Liver (tissue), 9 donors: ENCODE measurements around the gene EIF2AK2. TPM values are rescaled to one million over a fixed set of nuclear protein-coding genes. Genes with fewer than 3 reads are reported as not detected.

Experiments
- DNase-seq: peaks from one replicate; pipeline ENCODE4 v3.0.0-alpha.2; 2017; ENCODE audit warnings: low spot score
- H3K27ac ChIP-seq, 2 donors: one replicate each; pipeline ENCODE4 v1.7.0; 2013; ENCODE audit warnings: inconsistent platforms in 2 of 2, low read length in 2 of 2, control low read depth in 1 of 2, low read depth in 1 of 2, mild to moderate bottlenecking in 1 of 2
- H3K27me3 ChIP-seq, 4 donors: one replicate each; pipeline versions ENCODE4 v1.6.1 to v1.7.0; 2013; ENCODE audit warnings: low read length in 3 of 4, inconsistent platforms in 1 of 4, mild to moderate bottlenecking in 1 of 4, moderate library complexity in 1 of 4; ENCODE audit not compliant: control insufficient read depth in 4 of 4, insufficient read depth in 4 of 4
- H3K36me3 ChIP-seq, 4 donors: one replicate each; pipeline versions ENCODE4 v1.6.1 to v1.7.0; 2013; ENCODE audit warnings: low read length in 3 of 4, mild to moderate bottlenecking in 3 of 4, low read depth in 1 of 4, moderate library complexity in 1 of 4; ENCODE audit not compliant: control insufficient read depth in 4 of 4, insufficient read depth in 3 of 4
- H3K4me1 ChIP-seq, 4 donors: one replicate each; pipeline versions ENCODE4 v1.6.1 to v1.7.0; 2013; ENCODE audit warnings: low read length in 3 of 4, mild to moderate bottlenecking in 3 of 4, moderate library complexity in 1 of 4; ENCODE audit not compliant: control insufficient read depth in 4 of 4, insufficient read depth in 4 of 4
- H3K4me3 ChIP-seq, 3 donors: one replicate each; pipeline versions ENCODE4 v1.6.1 to v1.7.0; 2013; ENCODE audit warnings: low read length in 3 of 3, control low read depth in 1 of 3, low read depth in 1 of 3, mild to moderate bottlenecking in 1 of 3
- H3K9ac ChIP-seq, 2 donors: one replicate each; pipeline ENCODE4 v1.7.0; 2013; ENCODE audit warnings: low read length in 2 of 2, mild to moderate bottlenecking in 2 of 2, moderate library complexity in 2 of 2, control low read depth in 1 of 2, low read depth in 1 of 2
- H3K9me3 ChIP-seq, 4 donors: one replicate each; pipeline versions ENCODE4 v1.6.1 to v1.7.0; 2013; ENCODE audit warnings: low read length in 3 of 4; ENCODE audit not compliant: control insufficient read depth in 4 of 4
- EGR1 ChIP-seq, 2 donors: IDR thresholded peaks; 2 replicates each; pipeline ENCODE4 v1.6.1; 2016 to 2018; ENCODE audit warnings: antibody characterized with exemption in 2 of 2, low read depth in 2 of 2
- FOXA1 ChIP-seq: IDR thresholded peaks from 2 replicates; pipeline ENCODE4 v1.6.1; 2016; ENCODE audit warnings: antibody characterized with exemption
- FOXA2 ChIP-seq: IDR thresholded peaks from 2 replicates; pipeline ENCODE4 v1.6.1; 2016; ENCODE audit warnings: antibody characterized with exemption
- GABPA ChIP-seq, 2 donors: IDR thresholded peaks in 1 of 2; conservative IDR thresholded peaks in 1 of 2; 2 replicates each; pipeline ENCODE4 v1.6.1; 2016; ENCODE audit warnings: antibody characterized with exemption in 2 of 2, mild to moderate bottlenecking in 1 of 2, moderate library complexity in 1 of 2
- HNF4A ChIP-seq, 2 donors: conservative IDR thresholded peaks; 2 replicates each; pipeline ENCODE4 v1.6.1; 2016; ENCODE audit warnings: antibody characterized with exemption in 2 of 2, mild to moderate bottlenecking in 2 of 2
- HNF4G ChIP-seq: IDR thresholded peaks from 2 replicates; pipeline ENCODE4 v1.6.1; 2016; ENCODE audit warnings: antibody characterized with exemption
- JUND ChIP-seq, 2 donors: IDR thresholded peaks; 2 replicates each; pipeline ENCODE4 v1.6.1; 2016; ENCODE audit warnings: antibody characterized with exemption in 2 of 2
- NR2F2 ChIP-seq: IDR thresholded peaks from 2 replicates; pipeline ENCODE4 v1.6.1; 2016; ENCODE audit warnings: antibody characterized with exemption
- RAD21 ChIP-seq, 2 donors: IDR thresholded peaks; 2 replicates each; pipeline ENCODE4 v1.6.1; 2016; ENCODE audit warnings: antibody characterized with exemption in 2 of 2, mild to moderate bottlenecking in 2 of 2
- RXRA ChIP-seq, 2 donors: IDR thresholded peaks; 2 replicates each; pipeline ENCODE4 v1.6.1; 2017 to 2018; ENCODE audit warnings: antibody characterized with exemption in 2 of 2, mild to moderate bottlenecking in 1 of 2
- SP1 ChIP-seq: IDR thresholded peaks from 2 replicates; pipeline ENCODE4 v1.6.1; 2018; ENCODE audit warnings: antibody characterized with exemption, mild to moderate bottlenecking
- TAF1 ChIP-seq: conservative IDR thresholded peaks from 2 replicates; pipeline ENCODE4 v1.6.1; 2016; ENCODE audit warnings: antibody characterized with exemption, mild to moderate bottlenecking
- YY1 ChIP-seq: IDR thresholded peaks from 2 replicates; pipeline ENCODE4 v1.6.1; 2016; ENCODE audit warnings: antibody characterized with exemption, mild to moderate bottlenecking
- WGBS: extraction: QIAGEN DNeasy Blood & Tissue Kit; methylation state at CpG from one replicate; pipeline ENCODE4 v1.1.7; 2013; 5-methylcytosine and 5-hydroxymethylcytosine counted together
- polyA plus RNA-seq, 2 donors: library from polyadenylated mRNA; stranded (reverse) in 1 of 2; unstranded in 1 of 2; fragments of 200-250 nt in 1 of 2; fragments of >200 nt in 1 of 2; fragmentation: Nextera tagmentation in 1 of 2; extraction: Ambion mirVana in 1 of 2; gene quantifications; one replicate each; pipeline versions ENCODE4 v1.2.1 to v1.2.3, GENCODE V29; 2013 to 2015
- total RNA-seq, 2 donors: library from RNA; depleted of rRNA; stranded (reverse); fragments of >200 nt; gene quantifications; one replicate each; pipeline ENCODE4 v1.2.3, GENCODE V29; 2014
- TF ChIP-seq, protein P1 (sequence below): IDR thresholded peaks from 2 replicates; pipeline ENCODE4 v1.6.1; 2016; ENCODE audit warnings: antibody characterized with exemption, mild to moderate bottlenecking
- TF ChIP-seq, protein P2 (sequence below): IDR thresholded peaks from 2 replicates; pipeline ENCODE4 v1.6.1; 2016; ENCODE audit warnings: antibody characterized with exemption
- TF ChIP-seq, protein P3 (sequence below): IDR thresholded peaks from 2 replicates; pipeline ENCODE4 v1.6.1; 2016; ENCODE audit warnings: antibody characterized with exemption
- TF ChIP-seq, protein P4 (sequence below): fragments of 150-350 bp; IDR thresholded peaks from 2 replicates; pipeline ENCODE4 v1.5.1; 2017; ENCODE audit warnings: improper control_type of control experiment, low read depth, low read length; ENCODE audit not compliant: missing input control
- TF ChIP-seq, protein P5 (sequence below): IDR thresholded peaks from 2 replicates; pipeline ENCODE4 v1.6.1; 2016; ENCODE audit warnings: antibody characterized with exemption
- donor health status: healthy.
- donor health status: healthy.
- donor health status: healthy.
- donor health status: healthy.
- donor health status: healthy.

The EIF2AK2 gene
- total and polyA plus RNA-seq, 4 donors: 4.4 to 20.0 (median 13.2) TPM

DNA sequence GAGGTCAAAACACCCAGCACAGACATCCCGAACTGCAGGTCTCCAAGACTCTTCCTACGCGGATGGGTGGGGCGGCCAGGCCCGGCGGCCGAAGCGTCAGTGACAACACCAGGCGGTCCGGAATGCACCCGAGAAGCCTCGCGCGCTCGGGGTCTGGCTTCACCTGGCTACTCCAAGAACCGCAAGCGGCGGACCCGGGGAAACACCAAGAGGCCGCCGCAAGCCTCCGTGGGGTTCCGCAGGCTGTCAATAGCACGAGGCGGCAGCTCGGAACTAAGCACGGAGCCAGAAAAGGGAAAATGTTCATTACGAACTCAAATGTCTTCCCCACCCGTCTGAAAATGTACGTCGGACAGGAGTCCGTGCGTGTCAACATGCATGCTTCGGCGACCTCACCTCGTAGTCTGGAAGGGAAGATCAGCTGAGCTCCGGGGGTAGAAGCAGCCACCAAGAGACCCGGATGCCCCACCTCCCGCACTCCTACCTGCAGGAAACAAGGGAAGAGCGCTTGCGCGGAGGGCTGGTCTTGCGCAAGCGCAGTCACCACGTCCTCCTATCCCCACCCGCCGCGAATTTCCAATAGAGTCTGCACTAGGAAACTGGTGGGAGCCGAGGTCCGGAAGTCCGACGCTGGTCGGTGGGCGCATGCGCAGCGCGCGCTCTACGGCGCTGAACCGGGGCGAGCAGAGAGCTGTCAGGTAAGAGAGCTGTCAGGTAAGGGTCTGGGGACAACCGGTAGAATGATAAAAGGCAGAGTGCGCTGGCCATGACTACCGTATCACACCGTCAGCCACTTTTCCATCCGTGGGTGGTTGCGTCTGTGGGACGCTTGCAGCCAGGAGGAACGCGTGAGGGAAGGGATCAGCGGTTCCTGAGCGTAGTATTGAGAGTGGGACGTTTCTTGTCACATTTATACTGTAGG lies 72.6 kb downstream of the EIF2AK2 start, which contains the start of the genes GPATCH11 and HEATR5B:
Gene GPATCH11 (plus strand): TSS at position 646 of the 922 bp plus-strand sequence. CDS start 3,864 bp downstream, outside the sequence.
Gene HEATR5B (minus strand): TSS at position 500 of the 922 bp plus-strand sequence. CDS start 958 bp downstream, outside the sequence.
- peak; percentile 89 for DNase-seq
- Histone ChIP-seq H3K9ac (peak within 1 kb of the TSS; percentile 63 to 83), H3K27ac (peak within 1 kb of the TSS; percentile 66 to 73), H3K4me1 (peaks cover 0 to 18% (median 15%) of the 10 kb centered on the region in 4 donors), H3K27me3 (no peaks in the 10 kb centered on the region), H3K36me3 (peaks cover 0 to 3% (median under 1%) of the 10 kb centered on the region in 4 donors), H3K4me3 (peak within 1 kb of the TSS; percentile 87 to 96 (median 89)), H3K9me3 (no peaks in the 10 kb centered on the region)
- TF ChIP-seq RAD21 (IDR thresholded peaks at IDR 0.05): no peak
- TF ChIP-seq, protein P1, sequence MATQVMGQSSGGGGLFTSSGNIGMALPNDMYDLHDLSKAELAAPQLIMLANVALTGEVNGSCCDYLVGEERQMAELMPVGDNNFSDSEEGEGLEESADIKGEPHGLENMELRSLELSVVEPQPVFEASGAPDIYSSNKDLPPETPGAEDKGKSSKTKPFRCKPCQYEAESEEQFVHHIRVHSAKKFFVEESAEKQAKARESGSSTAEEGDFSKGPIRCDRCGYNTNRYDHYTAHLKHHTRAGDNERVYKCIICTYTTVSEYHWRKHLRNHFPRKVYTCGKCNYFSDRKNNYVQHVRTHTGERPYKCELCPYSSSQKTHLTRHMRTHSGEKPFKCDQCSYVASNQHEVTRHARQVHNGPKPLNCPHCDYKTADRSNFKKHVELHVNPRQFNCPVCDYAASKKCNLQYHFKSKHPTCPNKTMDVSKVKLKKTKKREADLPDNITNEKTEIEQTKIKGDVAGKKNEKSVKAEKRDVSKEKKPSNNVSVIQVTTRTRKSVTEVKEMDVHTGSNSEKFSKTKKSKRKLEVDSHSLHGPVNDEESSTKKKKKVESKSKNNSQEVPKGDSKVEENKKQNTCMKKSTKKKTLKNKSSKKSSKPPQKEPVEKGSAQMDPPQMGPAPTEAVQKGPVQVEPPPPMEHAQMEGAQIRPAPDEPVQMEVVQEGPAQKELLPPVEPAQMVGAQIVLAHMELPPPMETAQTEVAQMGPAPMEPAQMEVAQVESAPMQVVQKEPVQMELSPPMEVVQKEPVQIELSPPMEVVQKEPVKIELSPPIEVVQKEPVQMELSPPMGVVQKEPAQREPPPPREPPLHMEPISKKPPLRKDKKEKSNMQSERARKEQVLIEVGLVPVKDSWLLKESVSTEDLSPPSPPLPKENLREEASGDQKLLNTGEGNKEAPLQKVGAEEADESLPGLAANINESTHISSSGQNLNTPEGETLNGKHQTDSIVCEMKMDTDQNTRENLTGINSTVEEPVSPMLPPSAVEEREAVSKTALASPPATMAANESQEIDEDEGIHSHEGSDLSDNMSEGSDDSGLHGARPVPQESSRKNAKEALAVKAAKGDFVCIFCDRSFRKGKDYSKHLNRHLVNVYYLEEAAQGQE: peak; percentile 56
- peak in 1 of 2 donors; percentile 27 for TF ChIP-seq RXRA (IDR thresholded peaks at IDR 0.05)
- TF ChIP-seq, protein P2, sequence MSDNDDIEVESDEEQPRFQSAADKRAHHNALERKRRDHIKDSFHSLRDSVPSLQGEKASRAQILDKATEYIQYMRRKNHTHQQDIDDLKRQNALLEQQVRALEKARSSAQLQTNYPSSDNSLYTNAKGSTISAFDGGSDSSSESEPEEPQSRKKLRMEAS: peak; percentile 79
- peak; percentile 58 for TF ChIP-seq TAF1
- TF ChIP-seq FOXA1: no peak
- no peak for TF ChIP-seq HNF4G
- TF ChIP-seq, protein P3, sequence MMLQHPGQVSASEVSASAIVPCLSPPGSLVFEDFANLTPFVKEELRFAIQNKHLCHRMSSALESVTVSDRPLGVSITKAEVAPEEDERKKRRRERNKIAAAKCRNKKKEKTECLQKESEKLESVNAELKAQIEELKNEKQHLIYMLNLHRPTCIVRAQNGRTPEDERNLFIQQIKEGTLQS: no peak
- peak; percentile 53 for TF ChIP-seq SP1
- TF ChIP-seq, protein P4, sequence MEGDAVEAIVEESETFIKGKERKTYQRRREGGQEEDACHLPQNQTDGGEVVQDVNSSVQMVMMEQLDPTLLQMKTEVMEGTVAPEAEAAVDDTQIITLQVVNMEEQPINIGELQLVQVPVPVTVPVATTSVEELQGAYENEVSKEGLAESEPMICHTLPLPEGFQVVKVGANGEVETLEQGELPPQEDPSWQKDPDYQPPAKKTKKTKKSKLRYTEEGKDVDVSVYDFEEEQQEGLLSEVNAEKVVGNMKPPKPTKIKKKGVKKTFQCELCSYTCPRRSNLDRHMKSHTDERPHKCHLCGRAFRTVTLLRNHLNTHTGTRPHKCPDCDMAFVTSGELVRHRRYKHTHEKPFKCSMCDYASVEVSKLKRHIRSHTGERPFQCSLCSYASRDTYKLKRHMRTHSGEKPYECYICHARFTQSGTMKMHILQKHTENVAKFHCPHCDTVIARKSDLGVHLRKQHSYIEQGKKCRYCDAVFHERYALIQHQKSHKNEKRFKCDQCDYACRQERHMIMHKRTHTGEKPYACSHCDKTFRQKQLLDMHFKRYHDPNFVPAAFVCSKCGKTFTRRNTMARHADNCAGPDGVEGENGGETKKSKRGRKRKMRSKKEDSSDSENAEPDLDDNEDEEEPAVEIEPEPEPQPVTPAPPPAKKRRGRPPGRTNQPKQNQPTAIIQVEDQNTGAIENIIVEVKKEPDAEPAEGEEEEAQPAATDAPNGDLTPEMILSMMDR: no peak
- peak; percentile 61 for TF ChIP-seq YY1
- TF ChIP-seq, protein P5, sequence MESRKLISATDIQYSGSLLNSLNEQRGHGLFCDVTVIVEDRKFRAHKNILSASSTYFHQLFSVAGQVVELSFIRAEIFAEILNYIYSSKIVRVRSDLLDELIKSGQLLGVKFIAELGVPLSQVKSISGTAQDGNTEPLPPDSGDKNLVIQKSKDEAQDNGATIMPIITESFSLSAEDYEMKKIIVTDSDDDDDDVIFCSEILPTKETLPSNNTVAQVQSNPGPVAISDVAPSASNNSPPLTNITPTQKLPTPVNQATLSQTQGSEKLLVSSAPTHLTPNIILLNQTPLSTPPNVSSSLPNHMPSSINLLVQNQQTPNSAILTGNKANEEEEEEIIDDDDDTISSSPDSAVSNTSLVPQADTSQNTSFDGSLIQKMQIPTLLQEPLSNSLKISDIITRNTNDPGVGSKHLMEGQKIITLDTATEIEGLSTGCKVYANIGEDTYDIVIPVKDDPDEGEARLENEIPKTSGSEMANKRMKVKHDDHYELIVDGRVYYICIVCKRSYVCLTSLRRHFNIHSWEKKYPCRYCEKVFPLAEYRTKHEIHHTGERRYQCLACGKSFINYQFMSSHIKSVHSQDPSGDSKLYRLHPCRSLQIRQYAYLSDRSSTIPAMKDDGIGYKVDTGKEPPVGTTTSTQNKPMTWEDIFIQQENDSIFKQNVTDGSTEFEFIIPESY: peak; percentile 40
- peak in 1 of 2 donors; percentile 91 for TF ChIP-seq GABPA (IDR thresholded peaks at IDR 0.05 in 1 of 2, conservative IDR thresholded peaks at IDR 0.05 in 1 of 2)
- peak in 1 of 2 donors; percentile 18 for TF ChIP-seq JUND (IDR thresholded peaks at IDR 0.05)
- peak in 1 of 2 donors; percentile 67 for TF ChIP-seq EGR1 (IDR thresholded peaks at IDR 0.05; ENCODE audit: low read depth in 2 of 2)
- TF ChIP-seq FOXA2: no peak
- peak; percentile 51 to 62 for TF ChIP-seq HNF4A (conservative IDR thresholded peaks at IDR 0.05)
- TF ChIP-seq NR2F2: no peak
- under 1% methylated on average over 74 of the region's 74 CpGs for WGBS
